Glutamatergic neuron (in vitro differentiated cells): ENCODE results near the gene VPS13D. TPM values are rescaled to one million over a fixed set of nuclear protein-coding genes. Genes with fewer than 3 reads are reported as not detected.

Experiments
- DNase-seq: peaks from one replicate; pipeline ENCODE4 v3.0.0; 2022
- H3K27ac Mint-ChIP-seq: one replicate; pipeline ENCODE4 v1.8.0; 2020; ENCODE audit warnings: mild to moderate bottlenecking, mixed read lengths, inconsistent platforms; ENCODE audit not compliant: unreplicated experiment
- H3K27me3 Mint-ChIP-seq: one replicate; pipeline ENCODE4 v1.8.0; 2020; ENCODE audit warnings: mild to moderate bottlenecking, moderate library complexity, mixed read lengths, inconsistent platforms; ENCODE audit not compliant: unreplicated experiment
- H3K36me3 Mint-ChIP-seq: one replicate; pipeline ENCODE4 v1.8.0; 2020; ENCODE audit warnings: mild to moderate bottlenecking, mixed read lengths, inconsistent platforms; ENCODE audit not compliant: unreplicated experiment
- H3K4me1 Mint-ChIP-seq: one replicate; pipeline ENCODE4 v1.8.0; 2020; ENCODE audit warnings: mild to moderate bottlenecking, low read depth, mixed read lengths, inconsistent platforms; ENCODE audit not compliant: unreplicated experiment
- H3K4me3 Mint-ChIP-seq: one replicate; pipeline ENCODE4 v1.8.0; 2020; ENCODE audit warnings: mild to moderate bottlenecking, mixed read lengths, inconsistent platforms; ENCODE audit not compliant: unreplicated experiment
- H3K9me3 Mint-ChIP-seq: one replicate; pipeline ENCODE4 v1.8.0; 2020; ENCODE audit warnings: mild to moderate bottlenecking, moderate library complexity, mixed read lengths, inconsistent platforms; ENCODE audit not compliant: unreplicated experiment
- CTCF ChIP-seq: fragments of 200-600 bp; sonication (generic); IDR thresholded peaks from one replicate; pipeline ENCODE4 v1.5.0; 2021; ENCODE audit not compliant: partially characterized antibody, unreplicated experiment
- total RNA-seq: library from RNA; stranded (reverse); fragmentation: NEBNext Ultra II Directional; extraction: Animal tissue kit (Norgen Biotek cat#: 25700); gene quantifications from one replicate; pipeline ENCODE4 v1.2.1, GENCODE V29; 2021; ENCODE audit not compliant: unreplicated experiment

VPS13D gene
- total RNA-seq, 1 donor from 2014 or later, result 32.8 TPM

DNA sequence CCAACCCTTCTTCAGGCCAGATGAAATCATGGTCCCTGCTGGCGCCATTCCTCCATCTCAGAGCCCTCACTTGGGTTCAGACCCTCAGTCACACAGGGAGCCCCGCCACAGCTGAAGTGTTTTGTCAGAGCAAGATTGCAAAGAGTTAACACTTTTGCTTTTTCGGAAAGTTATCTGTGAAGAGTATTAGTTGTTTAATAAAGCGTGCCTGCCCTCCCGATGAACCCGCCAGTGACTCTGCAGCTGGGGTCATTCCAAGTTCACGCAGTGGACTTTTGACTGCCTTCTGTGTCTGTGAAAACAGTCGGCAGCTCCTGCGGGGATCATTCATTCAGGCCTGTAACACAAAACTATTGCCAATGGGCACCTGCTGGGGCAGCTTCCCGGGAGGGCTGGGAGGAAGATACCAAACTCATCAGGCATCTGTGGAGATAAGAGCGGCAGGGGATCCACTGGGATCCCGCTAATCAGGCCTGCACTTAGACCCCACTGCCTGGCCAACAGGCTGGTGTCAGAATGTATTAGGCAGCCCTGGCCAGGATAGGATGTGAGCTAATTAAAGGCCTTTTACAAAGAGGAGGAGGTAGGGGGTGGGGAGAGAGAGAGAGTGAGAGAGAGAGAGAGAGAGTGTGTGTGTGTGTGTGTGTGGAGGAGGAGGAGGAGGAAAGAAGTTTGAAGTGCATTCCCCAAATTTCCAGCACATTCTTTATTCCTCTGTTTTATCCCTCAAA lies 203.7 kb downstream of the VPS13D start:
- no peak for TF ChIP-seq CTCF
- DNase-seq, result peak; percentile 57
- Mint-ChIP-seq H3K4me1 (peaks cover 3% of the 10 kb centered on the region), H3K27me3 (peaks cover 5% of the 10 kb centered on the region), H3K9me3 (peaks cover 2% of the 10 kb centered on the region), H3K36me3 (no peaks in the 10 kb centered on the region), H3K27ac (no peak overlapping the region), H3K4me3 (no peak overlapping the region)

GRCh38 chr1:12434174-12434573 lies 204.3 kb downstream of the VPS13D start:
- TF ChIP-seq CTCF, result no peak
- Mint-ChIP-seq H3K4me3 (no peak overlapping the region), H3K27ac (no peak overlapping the region), H3K27me3 (peaks cover 7% of the 10 kb centered on the region), H3K4me1 (peaks cover 3% of the 10 kb centered on the region), H3K36me3 (no peaks in the 10 kb centered on the region), H3K9me3 (peaks cover 2% of the 10 kb centered on the region)
- DNase-seq, result no peak

- no peak overlapping the region for H3K4me3 Mint-ChIP-seq
- no peak overlapping the region for H3K27ac Mint-ChIP-seq
- H3K4me1 Mint-ChIP-seq, result peaks cover 3% of the 10 kb centered on the region
- H3K27me3 Mint-ChIP-seq, result peaks cover 7% of the 10 kb centered on the region
- no peak for DNase-seq
- TF ChIP-seq CTCF, result no peak
- peaks cover 2% of the 10 kb centered on the region for H3K9me3 Mint-ChIP-seq
- H3K36me3 Mint-ChIP-seq, result no peaks in the 10 kb centered on the region
Measured at GRCh38 chr1:12434686-12435085, 204.9 kb downstream of the VPS13D start.

- no peak overlapping the region for H3K27ac Mint-ChIP-seq
- peaks cover 2% of the 10 kb centered on the region for H3K9me3 Mint-ChIP-seq
- no peak for TF ChIP-seq CTCF
- no peak overlapping the region for H3K4me3 Mint-ChIP-seq
- H3K36me3 Mint-ChIP-seq, result no peaks in the 10 kb centered on the region
- peaks cover 7% of the 10 kb centered on the region for H3K27me3 Mint-ChIP-seq
- DNase-seq, result no peak
- peaks cover 3% of the 10 kb centered on the region for H3K4me1 Mint-ChIP-seq
Measured at GRCh38 chr1:12435639-12436344, 206.0 kb downstream of the VPS13D start.

DNA sequence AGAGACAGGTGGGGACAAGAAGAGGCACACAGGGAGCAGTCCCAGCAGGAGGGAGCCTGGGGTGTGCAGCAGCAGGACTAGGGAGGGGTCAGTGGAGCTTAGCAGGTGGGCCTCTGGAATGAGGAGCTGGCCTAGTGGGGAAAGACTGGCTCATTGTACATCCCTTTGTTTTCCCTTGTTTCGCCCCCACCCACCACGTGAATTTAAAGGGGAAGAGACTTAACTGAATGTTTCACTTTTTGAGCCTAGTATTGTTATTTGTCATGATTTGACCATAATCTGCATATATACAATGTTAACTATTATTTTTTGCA lies 206.5 kb downstream of the VPS13D start:
- Mint-ChIP-seq H3K36me3 (no peaks in the 10 kb centered on the region), H3K27me3 (peaks cover 7% of the 10 kb centered on the region), H3K27ac (no peak overlapping the region), H3K4me1 (peaks cover 4% of the 10 kb centered on the region), H3K4me3 (no peak overlapping the region), H3K9me3 (peaks cover 2% of the 10 kb centered on the region)
- DNase-seq, result no peak
- TF ChIP-seq CTCF, result no peak
